T-cell (primary cell): Measurements from ENCODE around the gene ERO1B. TPM values are rescaled to one million over a fixed set of nuclear protein-coding genes. Genes with fewer than 3 reads are reported as not detected.

Source experiments
- ATAC-seq, 4 experiments: fragments of 200-7000 bp in 3 of 4; fragments of 150-1000 bp in 1 of 4; cut with Tn5 transposase; replicated peaks in 1 of 4; 1 replicate in 3 of 4; 2 replicates in 1 of 4; pipeline ENCODE4 v1.10.0; 2021; ENCODE audit warnings: moderate library complexity in 3 of 4, mild to moderate bottlenecking in 2 of 4, moderate number of reproducible peaks in 1 of 4
- CTCF ChIA-PET, 2 donors: fragments of 300-600 bp; sonication (Branson Sonifier 250); formaldehyde crosslinking; loops; one replicate each; lab custom pipeline; 2022; ENCODE audit warnings: antibody characterized with exemption in 2 of 2; lab: Charles Lee
- POLR2A ChIA-PET, 2 donors: fragments of 300-600 bp; sonication (Branson Sonifier 250); formaldehyde crosslinking; loops; one replicate each; lab custom pipeline; 2022; ENCODE audit warnings: antibody characterized with exemption in 2 of 2; lab: Charles Lee
- DNase-seq, 35 experiments: peaks; one replicate each; pipeline versions ENCODE4 v3.0.0 to v3.0.0-alpha.2; 2013 to 2023
- H3K27ac ChIP-seq: one replicate; pipeline ENCODE4 v1.5.1; 2013; ENCODE audit warnings: low read length
- H3K27me3 ChIP-seq, 2 experiments: replicated peaks in 1 of 2; 1 replicate in 1 of 2; 2 replicates in 1 of 2; pipeline versions ENCODE4 v1.6.1 to v1.7.0; 2013; ENCODE audit warnings: low read length in 1 of 2, mixed read lengths in 1 of 2; ENCODE audit not compliant: control insufficient read depth in 2 of 2, insufficient read depth in 2 of 2; ENCODE audit errors: extremely low read depth in 1 of 2
- H3K36me3 ChIP-seq, 2 donors: 1 replicate in 1 of 2; 2 replicates in 1 of 2; pipeline versions ENCODE4 v1.6.1 to v1.7.0; 2013; ENCODE audit warnings: low read length in 1 of 2; ENCODE audit not compliant: control insufficient read depth in 2 of 2, insufficient read depth in 1 of 2; ENCODE audit errors: extremely low read depth in 1 of 2
- H3K4me1 ChIP-seq, 2 experiments: 1 replicate in 1 of 2; 2 replicates in 1 of 2; pipeline versions ENCODE4 v1.6.1 to v1.7.0; 2013; ENCODE audit warnings: low read length in 2 of 2, mixed read lengths in 1 of 2; ENCODE audit not compliant: insufficient read depth in 2 of 2, control insufficient read depth in 1 of 2; ENCODE audit errors: extremely low read depth in 1 of 2
- H3K4me3 ChIP-seq, 2 donors: 1 replicate in 1 of 2; 2 replicates in 1 of 2; pipeline versions ENCODE4 v1.5.1 to v1.7.0; 2013; ENCODE audit warnings: mild to moderate bottlenecking in 2 of 2, low read length in 1 of 2, moderate library complexity in 1 of 2; ENCODE audit not compliant: control insufficient read depth in 1 of 2; ENCODE audit errors: extremely low read depth in 1 of 2
- H3K9me3 ChIP-seq: 2 replicates; pipeline ENCODE4 v1.7.0; 2013
- H3K27ac Mint-ChIP-seq, 2 donors: one replicate each; pipeline ENCODE4 v1.8.0; 2020 to 2021; ENCODE audit warnings: mild to moderate bottlenecking in 2 of 2, mixed read lengths in 2 of 2
- H3K27me3 Mint-ChIP-seq, 2 donors: one replicate each; pipeline ENCODE4 v1.8.0; 2021 to 2022; ENCODE audit warnings: mixed read lengths in 2 of 2
- H3K36me3 Mint-ChIP-seq: one replicate; pipeline ENCODE4 v1.8.0; 2021; ENCODE audit warnings: mixed read lengths
- H3K4me1 Mint-ChIP-seq, 3 donors: one replicate each; pipeline ENCODE4 v1.8.0; 2020 to 2022; ENCODE audit warnings: mixed read lengths in 3 of 3, mild to moderate bottlenecking in 1 of 3
- H3K4me3 Mint-ChIP-seq, 3 donors: one replicate each; pipeline ENCODE4 v1.8.0; 2020 to 2022; ENCODE audit warnings: mild to moderate bottlenecking in 3 of 3, mixed read lengths in 3 of 3, moderate library complexity in 3 of 3
- H3K9me3 Mint-ChIP-seq, 3 donors: one replicate each; pipeline ENCODE4 v1.8.0; 2020 to 2022; ENCODE audit warnings: mixed read lengths in 3 of 3
- WGBS: methylation state at CpG from one replicate; pipeline ENCODE4 v1.1.5; 2013; ENCODE audit warnings: missing lambda C conversion rate; ENCODE audit not compliant: insufficient coverage; 5-methylcytosine and 5-hydroxymethylcytosine counted together
- total RNA-seq, 35 experiments: library from RNA in 6 of 35; stranded (reverse) in 6 of 35; fragments of 120-200 nt in 1 of 35; gene quantifications; one replicate each; pipeline versions ENCODE4 v1.2.1 to v1.2.4 and lab custom pipeline; 2013 to 2026

Gene ERO1B
- total RNA-seq, 5 donors from 2014 or later (not counting 1 experiment from before 2014, with no cell fraction given): 11.3 to 15.4 (median 12.4) TPM

DNA sequence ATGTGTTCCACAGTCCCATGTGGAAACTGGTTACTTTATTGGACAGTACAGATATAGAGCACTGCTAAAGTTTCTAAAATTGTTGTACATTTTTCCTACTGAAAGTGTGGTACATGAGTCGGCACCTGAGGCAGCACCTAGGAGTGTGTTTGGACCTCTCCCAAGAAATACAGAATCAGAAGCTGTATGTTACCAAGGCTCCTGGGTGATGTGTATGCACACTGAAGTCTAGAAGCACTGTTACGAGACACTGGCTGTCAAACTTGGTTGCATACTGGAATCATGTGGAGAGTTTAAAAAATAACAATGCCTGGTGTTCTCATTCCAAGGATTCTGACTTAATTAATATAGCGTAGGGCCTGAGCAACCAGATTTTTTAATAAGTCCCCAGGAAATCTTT, 46.6 kb downstream of the ERO1B start:
- ChIA-PET CTCF (no interaction called here), POLR2A (no interaction called here)
- H3K4me3 Mint-ChIP-seq: no peak overlapping the region
- H3K4me1 Mint-ChIP-seq: no peaks in the 10 kb centered on the region
- H3K9me3 Mint-ChIP-seq: no peaks in the 10 kb centered on the region
- no peak overlapping the region for H3K4me3 ChIP-seq
- no peak overlapping the region for H3K27ac ChIP-seq
- ATAC-seq (no peak), DNase-seq (no peak)
- no peak overlapping the region for H3K27ac Mint-ChIP-seq
- no peaks in the 10 kb centered on the region for H3K9me3 ChIP-seq
- H3K36me3 ChIP-seq: peaks cover 0 to 7% of the 10 kb centered on the region in 2 donors
- H3K36me3 Mint-ChIP-seq: peaks cover 26% of the 10 kb centered on the region
- no peaks in the 10 kb centered on the region for H3K27me3 ChIP-seq
- no peaks in the 10 kb centered on the region for H3K4me1 ChIP-seq
- WGBS: 100% methylated on average over 1 of the region's 3 CpGs
- no peaks in the 10 kb centered on the region for H3K27me3 Mint-ChIP-seq

- Histone ChIP-seq H3K27me3 (no peaks in the 10 kb centered on the region), H3K36me3 (peaks cover 0 to 17% of the 10 kb centered on the region in 2 donors), H3K4me3 (no peak overlapping the region), H3K9me3 (no peaks in the 10 kb centered on the region), H3K4me1 (no peaks in the 10 kb centered on the region), H3K27ac (no peak overlapping the region)
- 83% methylated on average over 1 of the region's 4 CpGs for WGBS
- H3K27me3 Mint-ChIP-seq: no peaks in the 10 kb centered on the region
- ChIA-PET CTCF (no interaction called here), POLR2A (no interaction called here)
- DNase-seq (no peak), ATAC-seq (no peak)
- H3K4me3 Mint-ChIP-seq: no peak overlapping the region
- no peaks in the 10 kb centered on the region for H3K9me3 Mint-ChIP-seq
- H3K4me1 Mint-ChIP-seq: no peaks in the 10 kb centered on the region
- H3K27ac Mint-ChIP-seq: no peak overlapping the region
- H3K36me3 Mint-ChIP-seq: peaks cover 29% of the 10 kb centered on the region
Measured at GRCh38 chr1:236228411-236228810, 53.3 kb downstream of the ERO1B start.

GRCh38 chr1:236222632-236223031, 59.1 kb downstream of the ERO1B start:
- Histone ChIP-seq H3K27ac (no peak overlapping the region), H3K4me3 (no peak overlapping the region), H3K36me3 (peaks cover 0 to 17% of the 10 kb centered on the region in 2 donors), H3K9me3 (no peaks in the 10 kb centered on the region), H3K27me3 (no peaks in the 10 kb centered on the region), H3K4me1 (no peaks in the 10 kb centered on the region)
- no CpG with 5 or more reads among the region's 1 CpG for WGBS
- CTCF ChIA-PET: no interaction called here
- ATAC-seq: no peak
- H3K4me3 Mint-ChIP-seq: no peak overlapping the region
- peaks cover 34% of the 10 kb centered on the region for H3K36me3 Mint-ChIP-seq
- POLR2A ChIA-PET: no interaction called here
- H3K4me1 Mint-ChIP-seq: no peaks in the 10 kb centered on the region
- no peaks in the 10 kb centered on the region for H3K27me3 Mint-ChIP-seq
- H3K27ac Mint-ChIP-seq: no peak overlapping the region
- DNase-seq: no peak
- no peaks in the 10 kb centered on the region for H3K9me3 Mint-ChIP-seq

- Mint-ChIP-seq H3K27me3 (no peaks in the 10 kb centered on the region), H3K27ac (no peak overlapping the region), H3K9me3 (no peaks in the 10 kb centered on the region), H3K36me3 (peaks cover 34% of the 10 kb centered on the region), H3K4me3 (no peak overlapping the region), H3K4me1 (no peaks in the 10 kb centered on the region)
- Histone ChIP-seq H3K27me3 (no peaks in the 10 kb centered on the region), H3K4me1 (no peaks in the 10 kb centered on the region), H3K4me3 (no peak overlapping the region), H3K9me3 (no peaks in the 10 kb centered on the region), H3K36me3 (peaks cover 0 to 11% of the 10 kb centered on the region in 2 donors), H3K27ac (no peak overlapping the region)
- ATAC-seq: no peak
- ChIA-PET CTCF (no interaction called here), POLR2A (interaction anchor here in 1 of 2 donors (0.7 kb wide), 1 partner anchor 38 kb away, joined by 5 read pairs; no protein-coding TSS in a partner anchor)
- WGBS: no CpG with 5 or more reads among the region's 1 CpG
- DNase-seq: no peak
Measured at GRCh38 chr1:236220473-236220872, 61.3 kb downstream of the ERO1B start.

DNA sequence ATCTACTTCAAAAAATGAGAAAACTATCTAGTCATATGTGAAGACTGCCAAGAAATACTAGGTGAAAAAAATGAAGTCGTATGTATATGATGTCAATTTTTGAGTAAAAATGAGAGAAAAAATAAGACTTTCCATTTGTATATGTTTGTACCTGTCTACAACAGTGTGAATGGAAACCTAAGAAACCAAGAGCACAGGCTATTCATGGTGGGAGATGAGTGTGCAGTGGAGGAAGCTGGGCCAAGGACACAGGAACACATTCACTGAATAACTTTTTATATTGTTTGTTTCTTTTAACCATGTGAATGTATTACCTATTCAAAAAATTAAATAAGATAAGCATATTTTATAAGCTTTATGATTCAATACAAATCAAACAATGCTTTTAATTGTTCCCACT, 67.0 kb downstream of the ERO1B start:
- no CpG with 5 or more reads among the region's 1 CpG for WGBS
- no peak overlapping the region for H3K27ac Mint-ChIP-seq
- no peak for ATAC-seq
- H3K27me3 ChIP-seq: no peaks in the 10 kb centered on the region
- H3K9me3 ChIP-seq: no peaks in the 10 kb centered on the region
- no peak for DNase-seq
- no peaks in the 10 kb centered on the region for H3K4me1 Mint-ChIP-seq
- H3K27ac ChIP-seq: no peak overlapping the region
- no peaks in the 10 kb centered on the region for H3K4me1 ChIP-seq
- peaks cover 0 to 14% of the 10 kb centered on the region in 2 donors for H3K36me3 ChIP-seq
- H3K27me3 Mint-ChIP-seq: no peaks in the 10 kb centered on the region
- no peaks in the 10 kb centered on the region for H3K9me3 Mint-ChIP-seq
- no peak overlapping the region for H3K4me3 ChIP-seq
- no peak overlapping the region for H3K4me3 Mint-ChIP-seq
- ChIA-PET POLR2A (no interaction called here), CTCF (interaction anchor here in 1 of 2 donors (0.5 kb wide), 1 partner anchor 743 kb away, joined by 5 read pairs; no protein-coding TSS in a partner anchor)
- H3K36me3 Mint-ChIP-seq: peaks cover 60% of the 10 kb centered on the region

GRCh38 chr1:236213534-236213933, 68.2 kb downstream of the ERO1B start:
- Mint-ChIP-seq H3K27me3 (no peaks in the 10 kb centered on the region), H3K9me3 (no peaks in the 10 kb centered on the region), H3K27ac (no peak overlapping the region), H3K4me1 (no peaks in the 10 kb centered on the region), H3K4me3 (no peak overlapping the region), H3K36me3 (peaks cover 72% of the 10 kb centered on the region)
- H3K27me3 ChIP-seq: no peaks in the 10 kb centered on the region
- POLR2A ChIA-PET: no interaction called here
- no peaks in the 10 kb centered on the region for H3K9me3 ChIP-seq
- H3K36me3 ChIP-seq: peaks cover 0 to 20% of the 10 kb centered on the region in 2 donors
- no peak for DNase-seq
- no peak overlapping the region for H3K27ac ChIP-seq
- no peaks in the 10 kb centered on the region for H3K4me1 ChIP-seq
- ATAC-seq: no peak
- H3K4me3 ChIP-seq: no peak overlapping the region
- no CpG with 5 or more reads among the region's 3 CpGs for WGBS
- CTCF ChIA-PET: no interaction called here

DNA sequence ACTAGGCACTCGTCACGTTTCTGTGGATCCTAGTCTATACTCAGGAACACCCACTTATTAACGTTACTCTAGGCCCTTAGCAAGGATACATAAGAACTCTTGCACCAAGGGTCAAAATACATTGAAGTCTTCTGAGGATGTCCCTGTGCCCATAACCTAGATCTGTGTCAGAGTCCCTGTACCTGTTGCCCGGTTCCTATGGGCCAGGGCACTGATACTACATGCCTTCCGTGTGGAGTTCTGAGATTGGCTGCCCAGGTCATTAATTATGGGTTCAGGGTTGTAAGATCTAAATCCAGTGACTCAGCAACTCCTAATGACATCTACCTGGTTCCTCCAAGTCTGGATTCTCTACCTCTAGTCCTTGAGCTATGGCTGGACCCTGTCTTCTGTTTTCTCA, 69.9 kb downstream of the ERO1B start:
- no peaks in the 10 kb centered on the region for H3K9me3 ChIP-seq
- no peaks in the 10 kb centered on the region for H3K27me3 ChIP-seq
- Mint-ChIP-seq H3K4me3 (no peak overlapping the region), H3K27ac (no peak overlapping the region), H3K4me1 (no peaks in the 10 kb centered on the region), H3K27me3 (no peaks in the 10 kb centered on the region), H3K9me3 (no peaks in the 10 kb centered on the region), H3K36me3 (peaks cover 82% of the 10 kb centered on the region)
- ATAC-seq (no peak), DNase-seq (no peak)
- no peak overlapping the region for H3K4me3 ChIP-seq
- H3K27ac ChIP-seq: no peak overlapping the region
- ChIA-PET POLR2A (no interaction called here), CTCF (no interaction called here)
- no CpG with 5 or more reads among the region's 5 CpGs for WGBS
- peaks cover 0 to 23% of the 10 kb centered on the region in 2 donors for H3K36me3 ChIP-seq
- H3K4me1 ChIP-seq: no peaks in the 10 kb centered on the region
